ENCODE measurements around the gene MYO5A. TPM values are rescaled to one million over a fixed set of nuclear protein-coding genes. Genes with fewer than 3 reads are reported as not detected.

MYO5A gene
- polyA plus RNA-seq, 1 of the 3 experiments (the other 2 are of a cell fraction): 11.0 TPM

GRCh38 chr15:52324109-52324508 lies 204.6 kb downstream of the MYO5A start:
- Histone ChIP-seq H3K79me2 (ENCODE audit: insufficient read depth) (no peaks in the 10 kb centered on the region), H3K4me2 (no peak overlapping the region), H3K36me3 (replicated peaks in 1 of 2; ENCODE audit: control insufficient read depth in 1 of 2, insufficient read depth in 2 of 2, low read length in 1 of 2) (peaks cover 20 to 40% of the 10 kb centered on the region in 2 experiments), H3K4me3 (ENCODE audit: low read depth in 2 of 2, low read length in 1 of 2) (no peak overlapping the region), H3F3A (replicated peaks; ENCODE audit: insufficient read depth) (no peaks in the 10 kb centered on the region), H3K27me3 (ENCODE audit: insufficient read depth) (no peaks in the 10 kb centered on the region), H3K9me3 (no peaks in the 10 kb centered on the region), H3K4me1 (ENCODE audit: control insufficient read depth in 1 of 2, insufficient read depth in 2 of 2, low read depth in 1 of 2, low read length in 1 of 2) (no peaks in the 10 kb centered on the region), H3K27ac (ENCODE audit: low read depth in 2 of 2, low read length in 1 of 2) (no peak overlapping the region), H2AFZ (ENCODE audit: low read depth) (no peak overlapping the region), H3K9me2 (no peaks in the 10 kb centered on the region), H4K20me1 (ENCODE audit: insufficient read depth) (no peaks in the 10 kb centered on the region), H3K9ac (no peak overlapping the region)
- ChIA-PET POLR2A (no interaction called here), CTCF (interaction anchor here (1.4 kb wide), 1 partner anchor 67 kb away, joined by 3 read pairs; no protein-coding TSS in a partner anchor)
- DNase-seq: no peak
- 55% methylated on average over 1 of the region's 1 CpG for WGBS (ENCODE audit: low lambda C conversion rate)
- TF ChIP-seq GATA2 (CRISPR knock-in tag; IDR thresholded peaks at IDR 0.05): no peak
- TF ChIP-seq RXRA (IDR thresholded peaks at IDR 0.05; ENCODE audit: borderline replicate concordance, low read depth): no peak

- Histone ChIP-seq H3K4me1 (ENCODE audit: control insufficient read depth in 1 of 2, insufficient read depth in 2 of 2, low read depth in 1 of 2, low read length in 1 of 2) (no peaks in the 10 kb centered on the region; a peak in 1 of 4 replicates), H3K4me2 (no peak overlapping the region), H3K9me2 (no peaks in the 10 kb centered on the region), H3K27me3 (ENCODE audit: insufficient read depth) (no peaks in the 10 kb centered on the region), H3K9ac (no peak overlapping the region), H3F3A (replicated peaks; ENCODE audit: insufficient read depth) (peaks cover 5% of the 10 kb centered on the region), H4K20me1 (ENCODE audit: insufficient read depth) (no peaks in the 10 kb centered on the region), H3K36me3 (replicated peaks in 1 of 2; ENCODE audit: control insufficient read depth in 1 of 2, insufficient read depth in 2 of 2, low read length in 1 of 2) (peaks cover 31 to 37% of the 10 kb centered on the region in 2 experiments), H3K79me2 (ENCODE audit: insufficient read depth) (no peaks in the 10 kb centered on the region), H3K27ac (ENCODE audit: low read depth in 2 of 2, low read length in 1 of 2) (no peak overlapping the region), H3K9me3 (no peaks in the 10 kb centered on the region), H3K4me3 (ENCODE audit: low read depth in 2 of 2, low read length in 1 of 2) (no peak overlapping the region), H2AFZ (ENCODE audit: low read depth) (no peak overlapping the region)
- TF ChIP-seq FOXM1 (IDR thresholded peaks at IDR 0.05; ENCODE audit: low read depth) (no peak), MEF2A (IDR thresholded peaks at IDR 0.05; ENCODE audit: borderline replicate concordance, low read depth) (no peak), SIN3A (IDR thresholded peaks at IDR 0.05; ENCODE audit: borderline replicate concordance, low read depth, low read length) (no peak), ZBTB33 (IDR thresholded peaks at IDR 0.05; ENCODE audit: borderline replicate concordance, low read depth) (no peak), FOXJ3 (CRISPR knock-in tag; IDR thresholded peaks at IDR 0.05) (no peak), EP300 (IDR thresholded peaks at IDR 0.05; ENCODE audit: borderline replicate concordance in 1 of 2, low read depth in 1 of 2, low read length in 1 of 2) (no peak), MAX (IDR thresholded peaks at IDR 0.05; ENCODE audit: low read depth) (no peak), GATA2 (CRISPR knock-in tag; IDR thresholded peaks at IDR 0.05) (no peak), RCOR1 (IDR thresholded peaks at IDR 0.05; ENCODE audit: low read length) (no peak), GABPA (IDR thresholded peaks at IDR 0.05; ENCODE audit: low read depth) (no peak), USF2 (IDR thresholded peaks at IDR 0.05; ENCODE audit: borderline replicate concordance, low read depth, low read length) (no peak), ELF1 (IDR thresholded peaks at IDR 0.05) (no peak), RXRA (IDR thresholded peaks at IDR 0.05; ENCODE audit: borderline replicate concordance, low read depth) (no peak), USF1 (IDR thresholded peaks at IDR 0.05; ENCODE audit: borderline replicate concordance, low read depth) (no peak)
- POLR2A ChIA-PET: no interaction called here
- WGBS (ENCODE audit: low lambda C conversion rate): 87% methylated on average over 11 of the region's 13 CpGs
- CTCF ChIA-PET: interaction anchor here (1.4 to 2.6 kb wide), 3 partner anchors 13 to 417 kb away, joined by 4 to 9 read pairs (median 4); no protein-coding TSS in a partner anchor
- no peak for DNase-seq
Observed at GRCh38 chr15:52318729-52319500, 209.8 kb downstream of the MYO5A start.

Measured in SK-N-SH (cell line).